ENCODE results near the gene RER1. TPM values are rescaled to one million over a fixed set of nuclear protein-coding genes. Genes with fewer than 3 reads are reported as not detected.

Gene RER1
- total and polyA plus RNA-seq, 8 donors: 89.6 to 167 (median 101) TPM

- DNase-seq (no peak), ATAC-seq (no peak)
- H3K27me3 ChIP-seq: peaks cover 0 to 91% of the 10 kb centered on the region in 2 donors
- H3K4me1 ChIP-seq: no peaks in the 10 kb centered on the region
- no peak overlapping the region for H3K4me3 ChIP-seq
- no peak overlapping the region for H3K27ac ChIP-seq
- H3K36me3 ChIP-seq: no peaks in the 10 kb centered on the region
- H3K9me3 ChIP-seq: peaks cover 0 to 2% of the 10 kb centered on the region in 2 donors
- intact Hi-C loops (cut with DNase I): no loop called here
- TF ChIP-seq CTCF (IDR thresholded peaks at IDR 0.05): no peak
Measured at GRCh38 chr1:2435091-2435490, 43.5 kb downstream of the RER1 start.

- DNase-seq (no peak), ATAC-seq (no peak)
- no peak overlapping the region for H3K27ac ChIP-seq
- no peaks in the 10 kb centered on the region for H3K36me3 ChIP-seq
- peaks cover 0 to 89% of the 10 kb centered on the region in 2 donors for H3K27me3 ChIP-seq
- H3K4me1 ChIP-seq: no peaks in the 10 kb centered on the region
- no peak overlapping the region for H3K4me3 ChIP-seq
- intact Hi-C loops (cut with DNase I): no loop called here
- TF ChIP-seq CTCF (IDR thresholded peaks at IDR 0.05): no peak
- no peaks in the 10 kb centered on the region for H3K9me3 ChIP-seq
Measured at GRCh38 chr1:2435746-2436355, 44.2 kb downstream of the RER1 start.

GRCh38 chr1:2436876-2437275, 45.2 kb downstream of the RER1 start:
- Histone ChIP-seq H3K27ac (no peak overlapping the region), H3K4me3 (no peak overlapping the region), H3K36me3 (no peaks in the 10 kb centered on the region), H3K27me3 (peaks cover 0 to 89% of the 10 kb centered on the region in 2 donors), H3K4me1 (no peaks in the 10 kb centered on the region), H3K9me3 (no peaks in the 10 kb centered on the region)
- intact Hi-C loops (cut with DNase I): no loop called here
- no peak for TF ChIP-seq CTCF (IDR thresholded peaks at IDR 0.05)
- DNase-seq (no peak), ATAC-seq (no peak)

- DNase-seq (no peak), ATAC-seq (no peak)
- Histone ChIP-seq H3K9me3 (no peaks in the 10 kb centered on the region), H3K27ac (no peak overlapping the region), H3K4me1 (no peaks in the 10 kb centered on the region), H3K27me3 (peaks cover 2 to 89% of the 10 kb centered on the region in 2 donors), H3K4me3 (no peak overlapping the region), H3K36me3 (no peaks in the 10 kb centered on the region)
- intact Hi-C loops (cut with DNase I): no loop called here
- TF ChIP-seq CTCF (IDR thresholded peaks at IDR 0.05): no peak
Measured at GRCh38 chr1:2437617-2438016, 46.0 kb downstream of the RER1 start.

- Histone ChIP-seq H3K4me3 (no peak overlapping the region), H3K27ac (no peak overlapping the region), H3K27me3 (peaks cover 6 to 89% of the 10 kb centered on the region in 2 donors), H3K36me3 (no peaks in the 10 kb centered on the region), H3K9me3 (no peaks in the 10 kb centered on the region), H3K4me1 (no peaks in the 10 kb centered on the region)
- ATAC-seq: no peak
- intact Hi-C loops (cut with DNase I): no loop called here
- no peak for DNase-seq
- no peak for TF ChIP-seq CTCF (IDR thresholded peaks at IDR 0.05)
Measured at GRCh38 chr1:2438038-2438437, 46.4 kb downstream of the RER1 start.
